ENCODE data around the gene KLHL35. TPM values are rescaled to one million over a fixed set of nuclear protein-coding genes. Genes with fewer than 3 reads are reported as not detected.

KLHL35 gene
- total and polyA plus RNA-seq, 12 donors, result 0.25 to 3.5 (median 0.93) TPM

DNA sequence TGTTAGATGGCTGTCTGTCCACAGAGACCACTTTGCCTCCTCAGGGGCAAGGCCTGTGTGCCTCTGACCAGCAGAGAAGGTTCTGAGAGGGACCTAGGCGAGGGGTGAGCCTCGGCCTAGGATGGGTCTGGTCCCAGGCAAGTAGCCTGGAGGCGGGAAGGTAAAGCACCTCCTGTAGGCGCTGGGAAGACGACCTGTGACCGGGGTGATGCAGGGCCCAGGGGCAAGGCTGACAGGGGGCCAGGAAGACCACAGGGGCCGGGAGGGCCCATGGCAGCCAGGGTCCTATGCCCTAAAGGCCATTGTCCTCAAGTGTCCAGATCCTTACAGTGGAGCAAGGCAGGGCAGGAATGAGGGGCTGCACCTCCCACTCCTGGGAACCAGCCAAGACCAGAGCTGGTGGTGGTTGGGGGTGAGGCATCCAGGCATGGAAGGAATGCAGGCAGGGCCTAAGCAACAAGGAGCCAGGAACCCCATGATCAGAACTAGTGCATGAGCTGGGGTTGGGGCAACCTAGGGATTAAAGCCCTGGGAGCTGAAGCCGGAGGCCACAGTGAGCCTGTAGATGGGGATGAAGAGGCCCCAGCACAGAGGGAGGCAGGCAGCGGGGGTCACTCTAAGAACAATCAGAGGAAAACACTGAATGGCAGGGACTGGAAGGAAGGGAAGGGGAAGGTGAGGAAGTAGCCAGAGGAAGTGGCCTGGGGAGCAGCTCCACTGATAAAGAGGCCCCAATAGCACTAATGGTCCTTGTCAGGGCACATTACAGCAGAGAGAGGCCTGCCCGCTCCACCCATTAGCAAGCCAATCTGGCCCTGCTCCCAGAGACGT is 32.9 kb upstream of the KLHL35 start:
- H3K9me3 ChIP-seq (replicated peaks in 1 of 3), result no peaks in the 10 kb centered on the region
- H3K27me3 ChIP-seq, result no peaks in the 10 kb centered on the region
- H3K4me3 ChIP-seq, result no peak overlapping the region
- no peaks in the 10 kb centered on the region for H3K36me3 ChIP-seq (replicated peaks in 1 of 2)
- peak overlapping the region in 1 of 5 donors; percentile 55 for H3K27ac ChIP-seq
- intact Hi-C loops (cut with DNase I), result no loop called here
- 71 to 91% (median 89%) methylated on average over 11 of the region's 11 CpGs for WGBS, 4 donors
- DNase-seq, result no peak
- peaks cover 7 to 33% of the 10 kb centered on the region in 2 donors for H3K4me1 ChIP-seq (replicated peaks in 1 of 2)
- TF ChIP-seq, protein P1, sequence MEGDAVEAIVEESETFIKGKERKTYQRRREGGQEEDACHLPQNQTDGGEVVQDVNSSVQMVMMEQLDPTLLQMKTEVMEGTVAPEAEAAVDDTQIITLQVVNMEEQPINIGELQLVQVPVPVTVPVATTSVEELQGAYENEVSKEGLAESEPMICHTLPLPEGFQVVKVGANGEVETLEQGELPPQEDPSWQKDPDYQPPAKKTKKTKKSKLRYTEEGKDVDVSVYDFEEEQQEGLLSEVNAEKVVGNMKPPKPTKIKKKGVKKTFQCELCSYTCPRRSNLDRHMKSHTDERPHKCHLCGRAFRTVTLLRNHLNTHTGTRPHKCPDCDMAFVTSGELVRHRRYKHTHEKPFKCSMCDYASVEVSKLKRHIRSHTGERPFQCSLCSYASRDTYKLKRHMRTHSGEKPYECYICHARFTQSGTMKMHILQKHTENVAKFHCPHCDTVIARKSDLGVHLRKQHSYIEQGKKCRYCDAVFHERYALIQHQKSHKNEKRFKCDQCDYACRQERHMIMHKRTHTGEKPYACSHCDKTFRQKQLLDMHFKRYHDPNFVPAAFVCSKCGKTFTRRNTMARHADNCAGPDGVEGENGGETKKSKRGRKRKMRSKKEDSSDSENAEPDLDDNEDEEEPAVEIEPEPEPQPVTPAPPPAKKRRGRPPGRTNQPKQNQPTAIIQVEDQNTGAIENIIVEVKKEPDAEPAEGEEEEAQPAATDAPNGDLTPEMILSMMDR (IDR thresholded peaks at IDR 0.05), result no peak
- TF ChIP-seq POLR2A (IDR thresholded peaks at IDR 0.05), result no peak

DNA sequence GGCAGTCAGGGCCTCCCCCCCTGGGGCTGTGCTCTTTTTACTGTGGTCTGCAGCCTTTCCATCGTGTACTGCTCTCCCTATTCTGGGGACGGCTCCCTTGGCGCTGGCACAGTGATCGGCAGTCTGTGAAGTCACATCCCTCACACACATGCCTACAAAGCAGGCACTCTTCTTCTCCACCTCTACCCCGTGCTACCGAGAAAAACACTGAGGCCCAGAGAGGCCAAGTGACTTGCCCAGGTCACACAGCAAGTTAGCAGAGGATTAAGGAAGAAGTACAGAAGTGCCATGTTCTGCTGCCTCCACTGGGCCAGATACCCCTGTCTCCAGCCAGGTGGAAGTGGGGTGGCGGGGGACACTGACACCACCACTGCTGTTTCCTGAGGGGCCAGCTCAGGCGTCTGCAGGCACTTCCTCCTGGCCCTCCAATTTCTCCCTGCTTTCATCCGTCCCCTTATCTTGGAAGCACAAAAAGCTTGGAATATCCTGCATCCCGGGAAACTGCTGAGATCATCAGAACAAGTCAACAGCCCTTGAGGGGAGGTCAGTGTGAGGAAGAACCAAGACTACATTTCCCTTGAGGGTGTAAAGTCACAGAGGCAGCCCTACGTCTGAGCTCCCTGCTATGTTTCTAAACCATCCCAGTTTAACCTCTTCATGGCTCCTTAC is 30.2 kb upstream of the KLHL35 start:
- DNase-seq, result peak in 2 of 7 donors; percentile 13 to 31
- WGBS, 4 donors, result 58 to 70% (median 64%) methylated on average over 8 to 11 of the region's 11 CpGs

DNA sequence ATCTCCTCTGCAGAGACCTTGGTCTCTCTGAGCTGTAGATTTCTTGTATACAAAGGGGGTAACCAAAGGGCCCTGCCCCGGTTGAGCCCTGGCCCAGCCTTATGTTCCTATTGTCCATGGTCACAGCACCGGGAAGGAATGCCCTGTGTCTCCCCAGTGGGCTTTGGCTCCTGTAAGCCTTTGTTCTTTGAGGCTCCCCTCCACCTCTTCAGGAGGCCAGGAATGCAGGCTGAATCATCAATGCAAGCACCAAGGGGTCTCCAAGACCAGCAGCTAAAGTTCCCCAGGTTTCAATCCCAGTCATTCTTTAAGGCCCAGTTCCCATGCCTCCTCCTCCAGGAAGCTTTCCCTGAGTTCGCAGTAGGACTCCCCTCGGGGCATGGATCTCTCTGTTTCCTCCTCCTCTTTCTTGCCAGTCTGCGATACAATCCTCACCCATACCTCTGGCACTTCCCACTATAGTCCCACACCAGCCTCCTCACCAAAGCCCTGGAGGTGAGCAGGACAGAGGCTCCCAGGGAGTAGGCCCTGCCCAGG is 29.2 kb upstream of the KLHL35 start:
- H3K4me3 ChIP-seq, result no peak overlapping the region
- intact Hi-C loops (cut with DNase I), result no loop called here
- H3K27ac ChIP-seq, result peak overlapping the region in 1 of 5 donors; percentile 52
- 86 to 92% (median 89%) methylated on average over 5 of the region's 5 CpGs for WGBS, 4 donors
- H3K4me1 ChIP-seq (replicated peaks in 1 of 2), result peaks cover 0 to 7% of the 10 kb centered on the region in 2 donors
- no peaks in the 10 kb centered on the region for H3K36me3 ChIP-seq (replicated peaks in 1 of 2)
- no peaks in the 10 kb centered on the region for H3K27me3 ChIP-seq
- TF ChIP-seq POLR2A (IDR thresholded peaks at IDR 0.05), result no peak
- TF ChIP-seq, protein P1 (IDR thresholded peaks at IDR 0.05), result no peak
- H3K9me3 ChIP-seq (replicated peaks in 1 of 3), result no peaks in the 10 kb centered on the region
- no peak for DNase-seq

More for the DNA sequence above, 30.2 kb upstream of the KLHL35 start:
- H3K27me3 ChIP-seq, result no peaks in the 10 kb centered on the region
- TF ChIP-seq POLR2A (IDR thresholded peaks at IDR 0.05), result no peak
- TF ChIP-seq, protein P1 (IDR thresholded peaks at IDR 0.05), result no peak
- H3K36me3 ChIP-seq (replicated peaks in 1 of 2), result no peaks in the 10 kb centered on the region
- no peak overlapping the region for H3K4me3 ChIP-seq
- H3K9me3 ChIP-seq (replicated peaks in 1 of 3), result no peaks in the 10 kb centered on the region
- peak overlapping the region in 2 of 5 donors; percentile 52 to 68 for H3K27ac ChIP-seq
- peaks cover 0 to 16% of the 10 kb centered on the region in 2 donors for H3K4me1 ChIP-seq (replicated peaks in 1 of 2)
- intact Hi-C loops (cut with DNase I), result no loop called here

DNA sequence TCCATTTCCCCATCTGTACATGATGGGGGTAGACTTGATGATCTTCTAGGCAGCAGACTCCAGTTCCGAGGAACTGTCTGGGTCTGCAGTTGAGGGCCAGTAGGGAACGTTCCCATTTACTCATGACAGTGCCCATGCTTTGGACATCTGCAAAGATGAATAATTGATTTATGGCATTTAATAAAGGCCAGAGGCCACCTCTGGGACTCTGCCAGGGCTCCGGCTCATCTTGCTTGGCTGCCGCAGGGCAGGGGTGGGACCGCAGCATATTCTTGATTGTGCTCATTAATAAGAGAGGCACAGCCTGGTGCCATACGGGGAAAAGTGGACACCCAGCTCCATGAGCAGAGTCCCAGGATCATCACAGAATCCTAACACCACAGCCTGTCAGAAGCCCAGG is 28.1 kb upstream of the KLHL35 start:
- intact Hi-C loops (cut with DNase I), result no loop called here
- H3K27ac ChIP-seq, result peak overlapping the region in 1 of 5 donors; percentile 52
- H3K36me3 ChIP-seq (replicated peaks in 1 of 2), result no peaks in the 10 kb centered on the region
- no peaks in the 10 kb centered on the region for H3K27me3 ChIP-seq
- no peaks in the 10 kb centered on the region for H3K9me3 ChIP-seq (replicated peaks in 1 of 3)
- peaks cover 0 to 7% of the 10 kb centered on the region in 2 donors for H3K4me1 ChIP-seq (replicated peaks in 1 of 2)
- TF ChIP-seq, protein P1 (IDR thresholded peaks at IDR 0.05), result no peak
- no peak for TF ChIP-seq POLR2A (IDR thresholded peaks at IDR 0.05)
- WGBS, 4 donors, result 48 to 57% (median 54%) methylated on average over 6 of the region's 6 CpGs
- no peak overlapping the region for H3K4me3 ChIP-seq
- peak in 5 of 7 donors; percentile 31 to 94 (median 43) for DNase-seq
